A549 (cell line): Measurements from ENCODE around the gene ENTPD3.

Source experiments
- CHD2 ChIP-seq: fragments of 150-350 bp; IDR thresholded peaks from 2 replicates; pipeline ENCODE4 v1.6.1; 2014; ENCODE audit warnings: low read length; ENCODE audit not compliant: partially characterized antibody
- CTCF ChIP-seq: fragments of >200 bp; sonication (Bioruptor Twin); formaldehyde crosslinking; IDR thresholded peaks from 3 replicates; pipeline ENCODE4 v1.5.1; 2016
- HES2 ChIP-seq: fragments of >200 bp; sonication (Bioruptor Twin); formaldehyde crosslinking; IDR thresholded peaks from 2 replicates; pipeline ENCODE4 v1.6.1; 2016
- ZSCAN20 ChIP-seq: fragments of 250-450 bp; sonication (Bioruptor Pico); IDR thresholded peaks from 2 replicates; pipeline ENCODE4 v1.8.0; 2022; ENCODE audit warnings: mild to moderate bottlenecking, moderate library complexity

- TF ChIP-seq CTCF (no peak), HES2 (no peak), ZSCAN20 (CRISPR knock-in tag) (no peak), CHD2 (no peak)
These were observed 74.2 kb downstream of the ENTPD3 start for GRCh38 chr3:40461161-40461560.
